GM18511 (cell line): ENCODE measurements around the gene TUBA3D.
"Not testable (repeated sequence)": the region's sequence is repeated elsewhere in the genome, so short reads cannot be mapped to it uniquely, and the experiment has no call there.

Experiments
- ATAC-seq: cut with Tn5 transposase; IDR thresholded peaks from one replicate; pipeline ENCODE4 v1.9.1; 2021; ENCODE audit warnings: mild to moderate bottlenecking, moderate library complexity; ENCODE audit not compliant: unreplicated experiment

The TUBA3D gene

GRCh38 chr2:131475831-131476230 is at the start of gene TUBA3D:
Gene TUBA3D, plus strand, starts transcription at chr2:131476119. Its CDS starts 81 bp downstream, at chr2:131476200.
- no peak for ATAC-seq

DNA sequence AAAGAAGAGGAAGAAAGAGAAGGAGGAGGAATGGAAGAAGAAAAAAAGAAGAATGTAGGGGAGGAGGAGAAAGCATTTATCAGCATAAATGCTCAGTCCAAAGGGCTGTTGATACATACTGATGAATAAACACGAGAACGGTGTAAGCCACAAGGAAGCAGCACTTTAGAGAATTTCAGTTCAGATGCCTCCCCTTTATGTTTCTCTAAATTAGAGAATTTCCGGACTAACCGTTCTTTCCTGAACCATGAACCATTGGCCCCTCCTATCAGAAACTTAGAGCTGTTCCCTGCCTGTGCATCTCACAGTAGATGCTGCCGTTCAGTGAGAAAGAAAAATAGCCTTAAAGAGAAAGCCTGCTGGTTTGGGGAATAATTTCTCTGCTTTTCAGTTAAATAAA is 49.2 kb upstream of the TUBA3D start:
- no peak for ATAC-seq

DNA sequence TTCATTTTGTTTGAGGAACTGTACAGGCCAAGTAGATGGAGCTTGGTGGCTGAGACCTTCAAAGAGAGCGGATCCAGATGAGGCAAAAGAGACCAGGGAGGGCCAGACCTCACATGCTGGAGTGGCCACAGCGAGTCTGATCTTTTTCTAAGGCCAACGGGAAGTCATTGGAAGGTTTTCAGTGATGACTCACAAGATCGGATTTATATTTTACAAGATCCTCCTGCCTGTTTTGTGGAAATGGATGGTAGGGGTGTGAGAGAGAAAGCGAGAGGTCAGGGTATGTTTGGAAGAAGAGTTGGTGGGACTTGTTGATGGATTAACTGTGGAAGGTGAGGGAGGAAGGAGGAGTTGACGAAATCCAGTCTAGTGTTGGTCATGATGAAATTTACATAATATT is 44.6 kb upstream of the TUBA3D start:
- no peak for ATAC-seq

GRCh38 chr2:131440742-131441468 is 35.0 kb upstream of the TUBA3D start:
- peak; percentile 88 for ATAC-seq

- not testable (repeated sequence) for ATAC-seq
Measured at GRCh38 chr2:131444736-131445514, 31.0 kb upstream of the TUBA3D start.

DNA sequence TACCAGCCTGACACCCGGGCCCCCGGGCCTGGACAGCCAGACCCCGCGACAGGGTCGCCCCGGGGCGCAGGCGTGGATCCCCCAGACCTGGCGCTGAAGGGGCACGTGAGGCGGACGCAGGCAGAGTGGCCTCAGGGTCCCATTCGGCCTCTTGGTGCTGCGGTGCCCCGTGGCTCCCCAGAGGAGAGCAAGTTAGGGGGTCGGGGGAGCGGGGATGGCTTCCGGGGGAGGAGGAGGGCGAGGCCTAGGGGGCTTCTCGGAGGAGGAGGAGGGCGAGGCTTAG is 30.5 kb upstream of the TUBA3D start:
- ATAC-seq = not testable (repeated sequence)

DNA sequence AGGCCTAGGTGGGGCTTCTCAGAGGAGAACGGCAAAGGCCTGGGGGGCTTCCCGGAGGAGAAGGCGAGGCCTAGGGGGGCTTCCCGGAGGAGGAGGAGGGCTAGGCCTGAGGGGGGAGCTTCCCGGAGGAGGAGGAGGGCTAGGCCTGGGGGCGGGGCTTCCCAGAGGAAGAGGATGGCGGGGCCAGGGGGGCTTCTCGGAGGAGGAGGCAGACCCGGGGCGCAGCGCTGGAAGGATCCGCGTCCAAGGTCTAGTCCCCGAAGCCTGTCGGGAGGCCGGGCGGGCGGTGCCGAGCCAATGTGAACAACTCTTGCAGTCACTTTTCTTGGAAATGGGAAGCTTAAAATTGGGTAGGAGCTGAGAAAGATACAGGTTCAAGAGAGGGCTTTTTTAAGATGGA is 30.0 kb upstream of the TUBA3D start:
- ATAC-seq = no peak

- ATAC-seq = not testable (repeated sequence)
Measured at GRCh38 chr2:131447981-131448380, 27.9 kb upstream of the TUBA3D start.

- ATAC-seq = peak; percentile 75
Measured at GRCh38 chr2:131451265-131451949, 24.5 kb upstream of the TUBA3D start.

DNA sequence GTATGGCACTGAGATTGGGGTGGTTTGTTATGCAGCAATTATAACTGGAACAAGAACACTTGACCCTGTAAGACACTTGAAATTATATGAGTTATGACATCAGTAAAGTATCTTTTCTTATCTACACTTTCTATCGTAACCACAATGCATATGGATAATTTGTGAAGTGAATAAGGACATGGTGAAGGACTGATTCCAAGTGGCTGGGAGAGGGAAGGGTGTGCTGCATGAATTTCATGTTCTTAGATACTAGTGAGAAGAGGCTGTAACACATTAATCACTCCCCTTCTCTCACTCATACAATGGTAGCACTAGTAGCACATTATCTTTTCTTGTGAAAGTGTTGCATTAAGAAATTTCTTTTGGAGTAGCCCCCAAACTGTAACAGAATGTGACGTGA is 21.0 kb upstream of the TUBA3D start:
- ATAC-seq = not testable (repeated sequence)

- not testable (repeated sequence) for ATAC-seq
Measured at GRCh38 chr2:131467722-131468121, 8.2 kb upstream of the TUBA3D start.

DNA sequence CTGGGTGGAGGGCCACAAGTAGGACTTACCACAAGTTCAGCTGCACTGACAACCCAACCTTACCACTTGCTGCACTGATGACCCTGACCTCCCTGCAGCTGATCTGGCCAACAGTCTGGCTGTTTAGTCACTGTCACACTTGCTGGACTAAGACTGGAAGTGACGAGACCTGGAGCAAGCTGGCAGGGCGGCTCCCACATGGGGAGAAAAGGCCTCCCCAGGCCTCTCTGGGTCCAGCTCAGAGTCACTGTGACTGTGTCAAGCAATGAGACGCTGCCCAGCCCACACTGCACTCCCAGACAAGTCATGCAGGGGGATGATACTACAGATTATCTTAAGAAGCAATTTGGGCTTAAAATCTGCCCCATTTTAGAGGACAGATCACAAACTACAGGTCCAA is 5.0 kb upstream of the TUBA3D start:
- not testable (repeated sequence) for ATAC-seq

GRCh38 chr2:131471624-131472023 is 4.3 kb upstream of the TUBA3D start:
- not testable (repeated sequence) for ATAC-seq

DNA sequence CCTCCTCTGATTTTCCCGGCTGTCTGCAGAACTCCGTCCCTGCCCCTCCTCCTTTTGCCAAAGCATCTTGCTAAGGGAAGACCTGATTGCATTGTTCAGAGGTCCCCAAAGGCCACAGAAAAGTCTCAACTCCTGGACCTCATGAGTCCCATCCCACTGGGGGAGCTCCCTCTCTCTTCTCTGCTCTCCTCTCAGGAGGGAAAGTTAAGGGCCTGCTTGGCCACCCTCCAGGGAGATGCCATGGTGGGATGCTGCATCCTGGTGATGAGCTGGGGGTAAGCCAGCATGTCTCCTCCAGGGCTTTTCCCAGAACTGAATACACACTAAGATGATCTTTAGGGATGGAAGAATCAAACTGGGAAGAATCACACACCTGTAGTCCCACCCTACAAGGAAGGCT is 2.7 kb upstream of the TUBA3D start:
- not testable (repeated sequence) for ATAC-seq

DNA sequence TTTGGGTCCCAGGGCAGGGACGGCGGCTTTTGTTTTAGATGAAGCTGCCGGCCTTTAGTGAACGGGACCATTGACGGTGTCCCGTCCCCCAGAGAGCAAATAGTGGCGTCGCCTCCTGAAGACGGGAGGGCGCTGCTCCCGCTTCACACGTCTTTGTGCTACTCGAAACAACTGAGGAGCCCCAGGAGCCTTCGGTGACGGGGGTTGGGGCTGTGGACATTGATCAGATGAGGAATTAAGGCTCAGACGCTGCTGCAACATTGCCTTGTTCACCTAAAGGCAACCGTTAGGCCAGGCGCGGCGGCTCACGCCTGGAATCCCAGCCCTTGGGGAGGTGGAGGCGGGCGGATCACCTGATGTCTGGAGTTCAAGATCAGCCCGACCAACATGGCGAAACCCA is 444 bp downstream of the TUBA3D start:
- ATAC-seq = not testable (repeated sequence)

GRCh38 chr2:131477227-131477626 is 1.3 kb downstream of the TUBA3D start:
- not testable (repeated sequence) for ATAC-seq

- not testable (repeated sequence) for ATAC-seq
Measured at GRCh38 chr2:131478074-131478849, 2.3 kb downstream of the TUBA3D start.

DNA sequence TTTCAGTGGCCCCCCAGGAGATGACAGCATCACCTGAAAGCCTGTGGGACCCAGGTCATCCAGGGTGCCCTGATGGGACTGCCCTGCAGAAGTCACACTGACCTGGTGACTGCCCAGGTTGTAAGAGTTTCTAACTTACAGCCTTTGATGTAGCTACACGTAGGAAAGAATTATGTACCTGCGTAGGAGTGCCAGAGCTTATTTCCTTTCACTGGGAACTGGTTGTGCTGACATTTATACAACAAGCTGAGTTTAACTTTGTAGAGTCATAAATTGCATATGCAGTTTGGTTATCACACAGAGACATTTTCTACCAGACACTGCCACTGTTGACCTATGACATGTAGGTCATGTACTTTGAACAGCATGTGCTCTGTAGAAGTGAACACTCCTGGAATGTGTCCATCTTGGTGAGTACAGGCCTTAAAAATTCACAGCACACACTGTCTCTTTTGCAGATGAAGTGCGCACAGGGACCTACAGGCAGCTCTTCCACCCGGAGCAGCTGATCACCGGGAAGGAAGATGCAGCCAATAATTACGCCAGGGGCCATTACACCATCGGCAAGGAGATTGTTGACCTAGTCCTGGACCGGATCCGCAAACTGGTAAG is 3.0 kb downstream of the TUBA3D start:
- not testable (repeated sequence) for ATAC-seq

- not testable (repeated sequence) for ATAC-seq
Measured at GRCh38 chr2:131480351-131480750, 4.4 kb downstream of the TUBA3D start.

DNA sequence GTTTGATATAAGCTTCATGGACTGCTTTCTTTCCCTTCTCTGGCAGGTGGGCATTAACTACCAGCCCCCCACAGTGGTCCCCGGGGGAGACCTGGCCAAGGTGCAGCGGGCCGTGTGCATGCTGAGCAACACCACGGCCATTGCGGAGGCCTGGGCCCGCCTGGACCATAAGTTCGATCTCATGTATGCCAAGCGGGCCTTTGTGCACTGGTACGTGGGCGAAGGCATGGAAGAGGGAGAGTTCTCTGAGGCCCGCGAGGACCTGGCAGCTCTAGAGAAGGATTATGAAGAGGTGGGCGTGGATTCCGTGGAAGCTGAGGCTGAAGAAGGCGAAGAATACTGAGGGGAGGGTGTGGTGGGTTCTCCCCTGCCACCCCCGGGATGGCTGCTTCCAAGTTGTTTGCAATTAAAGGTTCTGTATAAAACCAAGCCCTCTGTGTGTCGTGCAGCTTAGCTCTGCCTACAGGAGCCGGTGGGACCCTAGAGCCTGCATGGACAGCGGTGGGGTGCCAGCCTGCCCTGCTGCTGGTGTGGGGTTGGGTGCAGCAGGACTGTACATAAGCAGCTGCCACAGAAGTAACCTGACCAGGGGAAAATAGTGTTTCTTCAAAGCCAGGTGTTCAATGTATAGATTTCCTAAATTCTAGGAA is 6.7 kb downstream of the TUBA3D start:
- ATAC-seq = not testable (repeated sequence)
